Right cardiac atrium (tissue), 5 donors: Measurements from ENCODE around the gene SPEF2. TPM values are rescaled to one million over a fixed set of nuclear protein-coding genes. Genes with fewer than 3 reads are reported as not detected.
"Not testable (repeated sequence)": the region's sequence is repeated elsewhere in the genome, so short reads cannot be mapped to it uniquely, and the experiment has no call there.

Experiments used
- ATAC-seq, 2 donors: fragments of 200-7000 bp; cut with Tn5 transposase; one replicate each; pipeline versions ENCODE4 v1.8.0 to v1.9.1; 2020; ENCODE audit warnings: moderate library complexity in 2 of 2, mild to moderate bottlenecking in 1 of 2
- DNase-seq, 3 donors: peaks; one replicate each; pipeline ENCODE4 v3.0.0-alpha.2; 2020
- H3K27ac ChIP-seq: one replicate; pipeline ENCODE4 v1.5.1; 2013; ENCODE audit warnings: mild to moderate bottlenecking, low read length, control low read depth, moderate library complexity
- H3K27me3 ChIP-seq: one replicate; pipeline ENCODE4 v1.6.1; 2013; ENCODE audit not compliant: control insufficient read depth, insufficient read depth
- H3K4me1 ChIP-seq: one replicate; pipeline ENCODE4 v1.6.1; 2013; ENCODE audit warnings: low read length; ENCODE audit not compliant: control insufficient read depth, insufficient read depth
- H3K4me3 ChIP-seq: one replicate; pipeline ENCODE4 v1.5.1; 2013; ENCODE audit warnings: low read length, control low read depth
- H3K9me3 ChIP-seq: one replicate; pipeline ENCODE4 v1.6.1; 2013; ENCODE audit warnings: low read length; ENCODE audit not compliant: control insufficient read depth
- WGBS: extraction: QIAGEN DNeasy Blood & Tissue Kit; methylation state at CpG from one replicate; pipeline ENCODE4 v1.1.7; 2013; 5-methylcytosine and 5-hydroxymethylcytosine counted together
- intact Hi-C, 4 donors: fragments of 100-400 bp; cut with DNase I; formaldehyde crosslinking; loops; one replicate each; pipeline versions ENCODE4 v1.11.0 to v1.14.0; 2022 to 2023
- polyA plus RNA-seq: library from polyadenylated mRNA; stranded (reverse); fragments of 200-250 nt; gene quantifications from one replicate; pipeline ENCODE4 v1.2.3, GENCODE V29; 2013
- total RNA-seq, 4 donors: library from RNA; stranded (reverse); fragmentation: NEBNext Ultra II Directional; extraction: Animal tissue kit (Norgen Biotek cat#: 25700); gene quantifications; one replicate each; pipeline ENCODE4 v1.2.1, GENCODE V29; 2021
- donor health status: healthy with polysubstance abuse.
- donor health status: DM: no; HTN: yes; CAD: no.
- donor health status: DM: no; HTN: no; CAD: no.
- donor health status: DM: no; HTN: yes; CAD: no; lungs with severe emphysema.
- donor health status: DM: yes; HTN: yes; CAD: no.

Gene SPEF2
- total and polyA plus RNA-seq, 5 donors: 1.6 to 4.5 (median 1.9) TPM

DNA sequence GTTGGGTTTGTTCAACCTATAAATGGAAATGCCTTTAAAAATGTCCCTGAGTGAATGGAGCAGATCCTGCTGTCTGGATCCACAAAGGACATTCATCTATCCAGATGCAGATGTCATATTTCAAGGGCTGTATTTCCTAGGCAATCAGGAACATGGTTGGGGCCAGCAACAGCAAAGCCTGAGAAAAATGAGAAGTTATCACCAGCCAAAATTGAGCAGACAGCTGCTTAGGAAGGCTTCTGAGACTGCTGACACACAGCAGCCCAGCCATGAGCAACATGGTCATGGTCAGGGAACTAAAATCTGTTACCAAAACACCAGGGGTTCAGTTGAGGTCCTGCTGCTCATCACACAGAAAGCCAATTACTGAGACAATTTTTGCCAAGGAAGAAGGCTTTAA is 229.8 kb downstream of the SPEF2 start:
- no peak overlapping the region for H3K4me3 ChIP-seq
- no peak overlapping the region for H3K27ac ChIP-seq
- no peaks in the 10 kb centered on the region for H3K27me3 ChIP-seq
- intact Hi-C loops: no loop called here
- peaks cover 4% of the 10 kb centered on the region for H3K9me3 ChIP-seq
- ATAC-seq (no peak), DNase-seq (no peak)
- peaks cover 4% of the 10 kb centered on the region for H3K4me1 ChIP-seq

DNA sequence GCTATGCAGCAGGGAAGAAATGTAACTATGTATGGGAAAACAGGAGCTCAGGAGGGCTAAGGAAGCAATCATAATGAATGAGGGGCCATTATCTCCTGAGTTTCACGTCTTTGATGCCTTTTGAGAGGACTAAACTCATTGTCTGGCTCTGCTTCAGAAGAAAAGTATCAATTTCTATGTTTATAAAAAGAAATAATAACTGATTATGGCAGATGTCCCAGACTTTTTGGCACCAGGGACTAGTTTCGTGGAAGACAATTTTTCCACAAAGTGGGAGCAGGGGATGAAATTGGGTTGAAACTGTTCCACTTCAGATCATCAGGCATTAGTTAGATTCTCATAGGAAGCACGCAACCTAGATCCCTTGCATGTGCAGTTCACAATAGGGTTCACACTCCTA is 230.3 kb downstream of the SPEF2 start:
- 46% methylated on average over 3 of the region's 3 CpGs for WGBS
- peaks cover 4% of the 10 kb centered on the region for H3K9me3 ChIP-seq
- intact Hi-C loops: no loop called here
- no peak overlapping the region for H3K27ac ChIP-seq
- ATAC-seq (no peak), DNase-seq (no peak)
- no peak overlapping the region for H3K4me3 ChIP-seq
- H3K27me3 ChIP-seq: no peaks in the 10 kb centered on the region
- H3K4me1 ChIP-seq: peaks cover 4% of the 10 kb centered on the region

DNA sequence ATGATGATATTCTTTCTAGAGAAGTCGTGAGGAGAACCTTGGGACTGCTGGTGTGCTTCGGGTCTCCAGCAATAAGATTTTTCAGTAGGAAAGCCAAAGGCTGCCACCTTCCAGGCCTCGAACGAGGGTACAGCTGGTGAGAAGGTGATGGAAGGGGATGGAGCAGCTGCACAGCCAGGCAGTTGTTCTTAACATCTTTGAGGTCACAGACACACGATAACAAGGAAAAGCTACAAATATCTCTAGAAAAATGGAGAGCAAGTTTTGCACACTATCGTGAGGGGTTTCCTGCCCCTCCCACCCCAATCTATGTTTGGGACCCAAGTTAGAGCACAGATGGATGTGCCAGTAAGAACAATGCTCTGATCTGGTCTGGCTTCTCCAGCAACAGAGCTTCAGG is 232.2 kb downstream of the SPEF2 start:
- intact Hi-C loops: no loop called here
- ATAC-seq (no peak), DNase-seq (no peak)
- H3K4me3 ChIP-seq: no peak overlapping the region
- peaks cover 4% of the 10 kb centered on the region for H3K4me1 ChIP-seq
- no peaks in the 10 kb centered on the region for H3K27me3 ChIP-seq
- peaks cover 4% of the 10 kb centered on the region for H3K9me3 ChIP-seq
- 78% methylated on average over 6 of the region's 6 CpGs for WGBS
- H3K27ac ChIP-seq: no peak overlapping the region

DNA sequence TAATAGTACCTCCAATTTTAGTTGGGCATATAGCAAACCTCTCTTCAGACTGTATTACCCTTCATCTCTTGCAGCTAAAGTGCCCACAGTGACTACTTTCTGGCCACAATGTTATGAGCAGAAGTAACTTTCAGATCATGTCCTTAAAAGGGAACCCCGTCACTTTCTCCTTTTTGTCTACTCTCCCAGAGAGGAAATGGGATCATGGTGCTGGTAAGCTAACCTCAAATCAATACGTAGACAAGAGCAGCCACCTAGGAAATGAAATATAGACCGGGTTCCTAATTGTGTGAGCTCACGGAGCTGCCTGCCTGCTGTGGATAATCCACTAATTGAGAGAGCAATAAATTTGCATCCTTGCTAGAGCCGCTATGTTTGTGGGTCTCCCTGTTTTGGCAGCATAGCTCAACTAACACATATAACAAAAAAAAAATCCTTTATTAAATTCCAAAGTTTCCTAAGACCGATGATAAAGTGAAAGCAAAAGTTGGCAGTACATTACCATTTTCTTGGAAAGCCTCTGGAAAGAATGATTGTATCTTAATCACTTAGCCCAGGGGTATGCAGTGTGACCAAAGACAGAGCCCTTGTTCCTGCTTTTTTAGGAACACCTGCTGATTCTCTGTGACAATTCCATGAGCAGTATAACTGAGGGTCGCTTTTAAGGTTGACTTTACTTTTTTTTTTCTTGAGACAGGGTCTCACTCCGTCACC is 233.5 kb downstream of the SPEF2 start:
- H3K4me3 ChIP-seq: peak overlapping the region; percentile 20
- peaks cover 1% of the 10 kb centered on the region for H3K9me3 ChIP-seq
- H3K27ac ChIP-seq: peak overlapping the region; percentile 27
- ATAC-seq (no peak), DNase-seq (no peak)
- H3K4me1 ChIP-seq: peaks cover 6% of the 10 kb centered on the region
- intact Hi-C loops: no loop called here
- no peaks in the 10 kb centered on the region for H3K27me3 ChIP-seq
- 58% methylated on average over 8 of the region's 8 CpGs for WGBS

DNA sequence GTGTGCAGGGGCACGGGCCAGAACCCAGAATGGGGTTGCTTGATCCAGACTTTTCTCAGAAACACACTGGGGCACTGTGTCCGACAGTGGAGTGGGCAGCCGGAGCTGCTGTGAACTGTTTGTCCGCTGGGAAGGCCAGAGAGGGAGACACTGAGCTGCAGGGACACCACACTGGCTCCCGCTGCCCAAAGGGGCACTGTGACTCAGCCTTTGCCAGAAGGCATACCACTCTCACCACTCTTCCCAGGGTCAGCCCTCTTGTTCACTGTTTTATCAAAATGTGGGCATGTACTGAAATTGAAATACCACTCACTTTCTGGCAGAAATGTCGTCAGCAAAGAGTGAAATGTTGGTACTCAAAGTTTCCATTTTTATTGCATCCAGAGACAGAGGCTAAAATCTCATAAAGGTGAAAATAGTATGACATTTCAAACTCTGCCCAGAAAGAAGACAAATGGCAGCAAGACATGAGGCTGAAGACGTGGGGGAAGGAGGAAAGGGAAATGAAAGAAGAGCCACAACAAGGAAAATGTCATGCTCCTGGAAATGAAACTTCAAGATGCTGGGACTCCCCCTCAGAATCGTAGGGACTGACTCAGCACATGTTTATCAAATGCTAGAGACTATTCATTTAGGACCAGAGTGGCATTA is 234.5 kb downstream of the SPEF2 start:
- ATAC-seq: peak in 1 of 2 donors; percentile 28
- Histone ChIP-seq H3K27me3 (no peaks in the 10 kb centered on the region), H3K27ac (no peak overlapping the region), H3K9me3 (peaks cover 1% of the 10 kb centered on the region), H3K4me3 (no peak overlapping the region), H3K4me1 (peaks cover 6% of the 10 kb centered on the region)
- 63% methylated on average over 8 of the region's 8 CpGs for WGBS
- intact Hi-C loops: no loop called here
- peak in 1 of 3 donors; percentile 49 for DNase-seq

DNA sequence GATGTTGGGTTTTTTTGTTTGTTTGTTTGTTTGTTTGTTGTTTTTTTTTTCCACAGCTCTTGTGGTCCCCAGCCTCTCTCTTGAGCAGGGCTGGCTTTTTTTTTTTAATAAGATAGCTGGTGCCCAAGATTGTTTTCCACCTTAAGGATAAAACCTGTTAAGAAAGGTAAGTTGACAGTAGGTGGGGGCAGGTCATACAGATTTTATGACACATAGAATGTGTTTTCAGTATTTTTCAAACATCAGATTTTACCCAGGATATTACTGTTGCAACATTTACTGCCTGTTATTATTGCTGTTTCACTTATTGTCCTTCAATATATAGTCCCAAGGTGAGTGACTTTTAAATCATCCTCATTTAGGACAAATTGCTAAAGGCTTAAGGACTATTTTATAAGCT is 235.1 kb downstream of the SPEF2 start:
- no peak for DNase-seq
- Histone ChIP-seq H3K9me3 (peaks cover 1% of the 10 kb centered on the region), H3K4me3 (no peak overlapping the region), H3K27ac (no peak overlapping the region), H3K27me3 (no peaks in the 10 kb centered on the region), H3K4me1 (peaks cover 6% of the 10 kb centered on the region)
- ATAC-seq: no peak
- intact Hi-C loops: no loop called here

DNA sequence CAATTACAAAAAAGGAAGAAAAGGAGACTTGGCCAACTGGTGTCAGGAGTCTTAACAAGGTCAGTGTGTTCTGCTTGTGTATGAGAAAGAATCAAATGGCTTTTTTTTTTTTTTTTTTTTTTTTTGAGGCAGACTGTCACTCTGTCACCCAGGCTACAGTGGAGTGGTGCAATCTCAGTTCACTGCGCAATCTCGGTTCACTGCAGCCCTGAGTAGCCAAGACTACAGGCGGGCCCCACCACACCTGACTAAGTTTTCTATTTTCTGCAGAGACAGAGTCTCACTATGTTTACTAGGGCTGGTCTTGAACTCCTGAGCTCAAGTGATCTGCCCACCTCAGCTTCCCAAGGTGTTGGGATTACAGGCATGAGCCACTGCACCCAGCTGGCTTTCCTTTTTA is 236.0 kb downstream of the SPEF2 start:
- peaks cover 1% of the 10 kb centered on the region for H3K9me3 ChIP-seq
- 65% methylated on average over 3 of the region's 3 CpGs for WGBS
- peaks cover 6% of the 10 kb centered on the region for H3K4me1 ChIP-seq
- H3K4me3 ChIP-seq: no peak overlapping the region
- peak; percentile 16 to 55 (median 40) for DNase-seq
- H3K27me3 ChIP-seq: no peaks in the 10 kb centered on the region
- peak in 1 of 2 donors; percentile 50 for ATAC-seq
- H3K27ac ChIP-seq: peak overlapping the region; percentile 82
- intact Hi-C loops: no loop called here

DNA sequence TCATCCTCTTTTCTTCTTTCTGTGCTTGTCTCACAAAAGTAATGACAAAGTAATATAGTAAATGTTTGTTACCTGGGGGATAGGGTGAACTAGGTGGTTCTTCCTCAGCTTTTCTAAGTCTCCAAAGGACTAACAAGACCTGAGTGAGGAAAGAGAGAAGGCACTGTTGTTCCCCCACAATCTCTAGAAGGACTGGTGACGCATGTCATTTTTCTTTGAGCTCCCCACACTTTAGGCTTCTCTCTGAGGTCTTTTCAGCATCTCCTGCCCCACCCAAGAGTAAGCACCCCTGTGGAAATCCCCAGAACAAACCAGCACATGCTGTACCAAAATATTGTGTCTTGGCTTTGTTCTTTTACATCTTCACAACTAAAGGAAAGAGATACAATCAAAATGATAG is 236.6 kb downstream of the SPEF2 start:
- WGBS: 64% methylated on average over 1 of the region's 1 CpG
- Histone ChIP-seq H3K27me3 (no peaks in the 10 kb centered on the region), H3K27ac (peak overlapping the region; percentile 82), H3K9me3 (peaks cover 1% of the 10 kb centered on the region), H3K4me1 (peaks cover 6% of the 10 kb centered on the region), H3K4me3 (peak overlapping the region; percentile 27)
- intact Hi-C loops: no loop called here
- DNase-seq: no peak
- peak in 1 of 2 donors; percentile 41 for ATAC-seq

DNA sequence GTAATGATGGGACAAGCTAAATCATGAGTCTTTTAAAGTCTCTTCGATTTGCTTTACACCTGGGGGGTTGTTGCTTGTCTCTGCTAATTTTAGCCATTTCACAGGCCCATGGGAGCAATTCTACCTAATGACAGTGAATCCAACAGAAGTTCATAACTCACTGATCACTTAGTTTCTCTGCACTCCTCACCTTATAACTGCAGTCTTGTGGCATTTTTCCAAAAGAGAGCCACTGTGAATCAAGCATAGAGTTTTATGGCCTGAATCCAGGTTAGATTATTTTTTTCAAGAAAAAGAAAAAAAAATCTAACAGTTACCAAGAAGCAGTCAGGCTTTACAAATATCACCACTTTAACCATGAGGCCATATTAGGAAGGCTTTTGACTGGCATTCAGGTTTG is 237.5 kb downstream of the SPEF2 start:
- intact Hi-C loops: no loop called here

DNA sequence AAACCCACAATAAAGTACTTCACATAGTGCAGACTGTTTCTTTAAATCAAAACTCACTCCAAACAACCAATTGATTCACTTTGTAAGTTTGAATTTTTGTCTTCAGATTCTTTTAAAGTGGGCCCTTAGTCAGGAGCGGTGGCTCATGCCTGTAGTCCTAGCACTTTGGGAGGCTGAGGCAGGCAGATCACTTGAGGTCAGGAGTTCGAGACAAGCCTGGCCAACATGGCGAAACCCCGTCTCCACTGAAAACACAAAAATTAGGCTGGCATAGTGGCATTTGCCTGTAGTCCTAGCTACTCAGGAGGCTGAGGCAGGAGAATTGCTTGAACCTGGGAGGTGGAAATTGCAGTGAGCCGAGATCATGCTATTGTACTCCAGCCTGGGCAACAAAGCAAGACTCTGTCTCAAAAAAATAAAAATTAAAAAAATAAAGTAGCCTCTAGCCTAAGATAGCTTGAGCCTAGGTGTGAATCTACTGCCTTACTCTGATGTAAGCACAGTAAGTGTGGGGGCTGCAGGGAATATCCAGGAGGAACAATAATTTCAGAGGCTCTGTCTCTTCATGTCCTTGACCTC is 238.6 kb downstream of the SPEF2 start:
- WGBS: 95% methylated on average over 5 of the region's 5 CpGs
- H3K4me3 ChIP-seq, H3K9me3 ChIP-seq, H3K27ac ChIP-seq, DNase-seq, H3K4me1 ChIP-seq, ATAC-seq, intact Hi-C loops, H3K27me3 ChIP-seq: not testable (repeated sequence)

More for the DNA sequence above, 237.5 kb downstream of the SPEF2 start:
- H3K9me3 ChIP-seq: no peaks in the 10 kb centered on the region
- ATAC-seq: no peak
- WGBS: 58% methylated on average over 1 of the region's 1 CpG
- no peak overlapping the region for H3K27ac ChIP-seq
- DNase-seq: no peak
- peaks cover 6% of the 10 kb centered on the region for H3K4me1 ChIP-seq
- H3K27me3 ChIP-seq: no peaks in the 10 kb centered on the region
- H3K4me3 ChIP-seq: no peak overlapping the region

DNA sequence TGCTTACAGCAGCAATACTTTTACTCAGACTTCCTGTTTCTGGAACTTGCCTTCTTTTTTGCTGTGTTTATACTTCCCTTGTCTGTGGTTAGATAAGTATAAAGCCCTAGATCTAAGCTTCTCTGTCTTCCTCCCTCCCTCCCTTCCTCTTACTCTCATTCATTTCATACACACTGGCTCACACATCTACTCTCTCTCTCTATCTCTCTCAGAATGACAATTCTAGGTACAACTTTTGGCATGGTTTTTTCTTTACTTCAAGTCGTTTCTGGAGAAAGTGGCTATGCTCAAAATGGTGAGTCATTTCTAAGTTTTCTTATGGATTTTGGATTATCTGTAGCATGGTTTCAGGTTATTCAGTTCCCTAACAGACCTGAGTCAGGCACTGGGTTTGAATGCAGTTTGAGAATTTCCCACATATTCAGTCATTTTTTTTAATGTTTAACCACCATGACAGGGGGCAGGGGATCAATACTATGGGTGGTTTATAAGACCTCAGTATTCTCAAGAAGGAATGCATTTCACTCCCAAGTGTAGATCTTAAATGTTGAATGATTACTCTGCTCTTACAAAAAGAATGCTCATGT is 239.2 kb downstream of the SPEF2 start, which contains the start of gene IL7R:
Gene IL7R, plus strand, starts transcription at position 127 of the 587 bp plus-strand sequence. Its CDS starts 87 bp downstream, at position 214.
- Histone ChIP-seq H3K9me3 (no peaks in the 10 kb centered on the region), H3K4me1 (peaks cover 5% of the 10 kb centered on the region), H3K27me3 (no peaks in the 10 kb centered on the region), H3K4me3 (peak within 1 kb of the TSS; percentile 25), H3K27ac (no peak within 1 kb of the TSS)
- ATAC-seq (peak in 1 of 2 donors; percentile 22), DNase-seq (no peak)
- intact Hi-C loops: no loop called here
- 38% methylated on average over 1 of the region's 1 CpG for WGBS
